ENCODE measurements around the gene KIF1B. TPM values are rescaled to one million over a fixed set of nuclear protein-coding genes. Genes with fewer than 3 reads are reported as not detected.

The KIF1B gene
- total RNA-seq, 1 experiment from 2014 or later, result 57.7 TPM

- no peak overlapping the region for H3K23ac ChIP-seq (ENCODE audit: insufficient read length, low read depth, low read length)
- Mint-ChIP-seq H3K27me3 (ENCODE audit: low read depth) (no peaks in the 10 kb centered on the region), H3K36me3 (ENCODE audit: insufficient read depth in 1 of 3, low read depth in 3 of 3) (peaks cover 13 to 68% (median 64%) of the 10 kb centered on the region in 3 experiments; a peak in 6 of 7 replicates), H3K27ac (peak overlapping the region; percentile 65 to 95 (median 88); a peak in 5 of 7 replicates), H3K9me3 (no peaks in the 10 kb centered on the region), H3K4me3 (no peak overlapping the region), H3K4me1 (peaks cover 6 to 24% of the 10 kb centered on the region in 2 experiments)
- no peak overlapping the region for H4K8ac ChIP-seq (replicated peaks; ENCODE audit: insufficient read length, low read depth, low read length)
- no peak overlapping the region for H2BK12ac ChIP-seq (ENCODE audit: insufficient read length, low read depth, low read length)
- H3K79me1 ChIP-seq (ENCODE audit: insufficient read depth, low read depth, low read length, poor library complexity, severe bottlenecking), result no peaks in the 10 kb centered on the region
- no peak overlapping the region for H4K5ac ChIP-seq (ENCODE audit: insufficient read length, low read depth, low read length)
- no peak overlapping the region for H2BK5ac ChIP-seq (ENCODE audit: insufficient read length, low read length)
- DNase-seq, result peak; percentile 78
- H3K9me3 ChIP-seq (ENCODE audit: control insufficient read depth, low read depth, low read length), result no peaks in the 10 kb centered on the region
- H3K4me1 ChIP-seq (ENCODE audit: insufficient read depth, low read length), result no peaks in the 10 kb centered on the region
- no peak overlapping the region for H3K56ac ChIP-seq (ENCODE audit: insufficient read length, low read depth, low read length)
- H2BK15ac ChIP-seq (ENCODE audit: low read depth, low read length), result no peak overlapping the region
- H2AK5ac ChIP-seq (ENCODE audit: insufficient read length, low read length), result no peak overlapping the region
- no peak overlapping the region for H3K27ac ChIP-seq (ENCODE audit: insufficient read length, low read depth, low read length)
- no peaks in the 10 kb centered on the region for H3K27me3 ChIP-seq (ENCODE audit: insufficient read depth, low read length)
- H3K18ac ChIP-seq (ENCODE audit: insufficient read length, low read depth, low read length), result no peak overlapping the region
- no peak overlapping the region for H4K91ac ChIP-seq (ENCODE audit: insufficient read length, low read depth, low read length)
- no peak overlapping the region for H2BK120ac ChIP-seq (ENCODE audit: low read depth, low read length, poor library complexity, severe bottlenecking)
- H3K9ac ChIP-seq (ENCODE audit: extremely low read depth, insufficient read length, low read length), result no peak overlapping the region
- H4K20me1 ChIP-seq (ENCODE audit: control insufficient read depth, insufficient read depth, insufficient read length), result no peaks in the 10 kb centered on the region
- H3K4ac ChIP-seq (ENCODE audit: low read depth, low read length), result no peak overlapping the region
- H2AFZ ChIP-seq (ENCODE audit: low read length), result no peak overlapping the region
- H2BK20ac ChIP-seq (ENCODE audit: low read depth, low read length, poor library complexity, severe bottlenecking), result no peak overlapping the region
- H3T11ph ChIP-seq (ENCODE audit: low read length), result no peak overlapping the region
- no CpG with 5 or more reads among the region's 5 CpGs for WGBS (ENCODE audit: extremely low coverage, insufficient read length, low lambda C conversion rate)
- no peak overlapping the region for H3K4me2 ChIP-seq (ENCODE audit: insufficient read depth, insufficient read length, low read length)
- no peak for TF ChIP-seq CTCF (conservative IDR thresholded peaks at IDR 0.05)
- no peak overlapping the region for H3K14ac ChIP-seq (ENCODE audit: insufficient read depth, low read length)
- no peaks in the 10 kb centered on the region for H3K79me2 ChIP-seq (ENCODE audit: insufficient read depth, low read length)
- H3K23me2 ChIP-seq (ENCODE audit: insufficient read length, low read depth, low read length, poor library complexity, severe bottlenecking), result no peaks in the 10 kb centered on the region
Observed at GRCh38 chr1:10339815-10340214, 129.4 kb downstream of the KIF1B start.
